Choroid plexus epithelial cell (primary cell): ENCODE measurements around the gene CUL7.

Source experiments
- DNase-seq: peaks from one replicate; pipeline ENCODE4 v3.0.0-alpha.2; 2010; ENCODE audit warnings: low read depth
- H3K4me3 ChIP-seq: 2 replicates; pipeline ENCODE4 v1.5.1; 2011; ENCODE audit warnings: low read depth, mild to moderate bottlenecking, control low read depth, low read length, moderate library complexity
- CTCF ChIP-seq: conservative IDR thresholded peaks from 2 replicates; pipeline ENCODE4 v1.5.1; 2011; ENCODE audit warnings: low read depth, mild to moderate bottlenecking, control low read depth, inconsistent platforms, low read length, moderate library complexity

The CUL7 gene

GRCh38 chr6:43055966-43056365, 2.3 kb upstream of the CUL7 start:
- no peak for DNase-seq
- no peak for TF ChIP-seq CTCF
- no peak overlapping the region for H3K4me3 ChIP-seq

- TF ChIP-seq CTCF: no peak
- no peak for DNase-seq
- peak overlapping the region; percentile 83 for H3K4me3 ChIP-seq
Observed at GRCh38 chr6:43054206-43054943, 724 bp upstream of the CUL7 start.

GRCh38 chr6:43052842-43053544, 658 bp downstream of the CUL7 start:
- no peak for TF ChIP-seq CTCF
- peak; percentile 52 for DNase-seq

GRCh38 chr6:43052225-43052841, 1.3 kb downstream of the CUL7 start:
- TF ChIP-seq CTCF: no peak
- H3K4me3 ChIP-seq: peak overlapping the region; percentile 83

More at GRCh38 chr6:43052842-43053544, 658 bp downstream of the CUL7 start:
- H3K4me3 ChIP-seq: peak overlapping the region; percentile 83

GRCh38 chr6:43050981-43051380, 2.7 kb downstream of the CUL7 start:
- no peak for DNase-seq
- no peak overlapping the region for H3K4me3 ChIP-seq
- no peak for TF ChIP-seq CTCF

More at GRCh38 chr6:43052225-43052841, 1.3 kb downstream of the CUL7 start:
- no peak for DNase-seq

GRCh38 chr6:43047998-43048397, 5.7 kb downstream of the CUL7 start:
- DNase-seq: no peak
- TF ChIP-seq CTCF: no peak
- no peak overlapping the region for H3K4me3 ChIP-seq
